Heart right ventricle (tissue), 16 donors: ENCODE measurements around the gene NCKAP5L. TPM values are rescaled to one million over a fixed set of nuclear protein-coding genes. Genes with fewer than 3 reads are reported as not detected.
A peak's percentile ranks its signal among the peaks of the same experiment; 100 is the strongest.

ENCODE experiments used
- ATAC-seq, 8 donors: fragments of 200-7000 bp; cut with Tn5 transposase; one replicate each; pipeline ENCODE4 v1.9.1; 2020; ENCODE audit warnings: mild to moderate bottlenecking in 8 of 8, moderate library complexity in 8 of 8, moderate number of reproducible peaks in 1 of 8
- DNase-seq, 2 donors: peaks; one replicate each; pipeline ENCODE4 v3.0.0-alpha.2; 2020
- H3K27ac ChIP-seq, 10 donors: fragments of 200-600 bp; sonication (generic) in 2 of 10; one replicate each; pipeline versions ENCODE4 v1.5.0 to v1.8.0; 2020 to 2022; ENCODE audit warnings: mild to moderate bottlenecking in 3 of 10
- H3K27me3 ChIP-seq, 7 donors: fragments of 200-600 bp; one replicate each; pipeline ENCODE4 v1.8.0; 2021 to 2022; ENCODE audit warnings: mild to moderate bottlenecking in 2 of 7
- H3K36me3 ChIP-seq, 9 donors: fragments of 200-600 bp; sonication (generic) in 1 of 9; one replicate each; pipeline versions ENCODE4 v1.5.0 to v1.8.0; 2020 to 2022; ENCODE audit warnings: mild to moderate bottlenecking in 2 of 9
- H3K4me1 ChIP-seq, 9 donors: fragments of 200-600 bp; sonication (generic) in 1 of 9; one replicate each; pipeline versions ENCODE4 v1.5.0 to v1.8.0; 2020 to 2022; ENCODE audit warnings: mild to moderate bottlenecking in 4 of 9
- H3K4me3 ChIP-seq, 10 donors: fragments of 200-600 bp; sonication (generic) in 2 of 10; one replicate each; pipeline versions ENCODE4 v1.5.0 to v1.8.0; 2020 to 2022; ENCODE audit warnings: mild to moderate bottlenecking in 7 of 10, moderate library complexity in 2 of 10
- H3K9me3 ChIP-seq, 11 donors: fragments of 200-600 bp in 10 of 11; sonication (generic) in 2 of 11; one replicate each; pipeline versions ENCODE4 v1.5.0 to v1.8.0; 2013 to 2022; ENCODE audit warnings: mild to moderate bottlenecking in 2 of 11, control low read depth in 1 of 11, moderate library complexity in 1 of 11
- CTCF ChIP-seq, 9 donors: fragments of 200-600 bp; sonication (generic) in 2 of 9; IDR thresholded peaks; one replicate each; pipeline versions ENCODE4 v1.5.0 to v1.8.0; 2021 to 2022; ENCODE audit warnings: antibody characterized with exemption in 9 of 9, mild to moderate bottlenecking in 5 of 9, moderate library complexity in 1 of 9
- WGBS, 2 donors: extraction: QIAGEN DNeasy Blood & Tissue Kit; methylation state at CpG; one replicate each; pipeline ENCODE4 v1.1.7; 2013; ENCODE audit warnings: inconsistent platforms in 1 of 2; 5-methylcytosine and 5-hydroxymethylcytosine counted together
- intact Hi-C, 10 donors: fragments of 100-400 bp; cut with DNase I; formaldehyde crosslinking; loops; one replicate each; pipeline versions ENCODE4 v1.11.1 to v1.14.2; 2022
- polyA plus RNA-seq, 2 donors: library from polyadenylated mRNA; stranded (reverse); fragments of 200-250 nt; gene quantifications; one replicate each; pipeline ENCODE4 v1.2.3, GENCODE V29; 2013
- total RNA-seq, 10 donors: library from RNA; stranded (reverse); fragmentation: NEBNext Ultra II Directional in 3 of 10; extraction: Animal tissue kit (Norgen Biotek cat#: 25700) in 3 of 10; gene quantifications; one replicate each; pipeline versions ENCODE4 v1.2.1 to v1.2.4, GENCODE V29; 2021 to 2023
- donor health status: Arrhythmogenic right ventricular cardiomyopathy.
- donor health status: ischemic (EF 13 %, LVEDD 7.1; RV severe dilation, severe dysfunction).
- donor health status: healthy with polysubstance abuse.
- donor health status: DM: no; HTN: yes; CAD: no.
- donor health status: DM: no; HTN: no; CAD: no.
- donor health status: ischemic (EF 25% LVEDD 6.9; RV normal size, moderate dysfunction).
- donor health status: ischemic (EF 25% LVEDD 5.7; RV mildly dilated, moderate dysfunction).
- donor health status: healthy.
- donor health status: DM: yes; HTN: yes; CAD: no.
- donor health status: Ischemic cardiomyopathy.
- donor health status: ischemic (EF 35%, LVEDD 5.7; RV mildly dilated, moderate dysfunction).
- donor health status: nonischemic (EF 11% LVEDD 7.7; RV severe dilation, severe dysfunction).
- donor health status: DM: yes; HTN: yes; CAD: no.
- donor health status: PGD.
- donor health status: ischemic (EF 29% LVEDD 5.4; RV normal size, mild dysfunction).
- donor health status: nonischemic (EF 23%, LVEDD 6.1; RV moderate dilation, normal function).

Gene NCKAP5L
- total and polyA plus RNA-seq, 12 donors, result 11.6 to 44.6 (median 23.7) TPM

GRCh38 chr12:49790741-49791555 is 37.3 kb downstream of the NCKAP5L start:
- intact Hi-C loops, result no loop called here
- no peak overlapping the region for H3K4me3 ChIP-seq
- H3K27me3 ChIP-seq, result no peaks in the 10 kb centered on the region
- H3K27ac ChIP-seq, result peak overlapping the region in 1 of 10 donors; percentile 20
- no peak for ATAC-seq
- WGBS, 2 donors, result 85 to 86% methylated on average over 22 of the region's 22 CpGs
- DNase-seq, result no peak
- H3K36me3 ChIP-seq, result peaks cover 0 to 72% (median 27%) of the 10 kb centered on the region in 9 donors
- H3K9me3 ChIP-seq, result peaks cover 0 to 8% (median 3%) of the 10 kb centered on the region in 11 donors
- no peak for TF ChIP-seq CTCF (IDR thresholded peaks at IDR 0.05)
- peaks cover 0 to 5% (median 0%) of the 10 kb centered on the region in 9 donors for H3K4me1 ChIP-seq

DNA sequence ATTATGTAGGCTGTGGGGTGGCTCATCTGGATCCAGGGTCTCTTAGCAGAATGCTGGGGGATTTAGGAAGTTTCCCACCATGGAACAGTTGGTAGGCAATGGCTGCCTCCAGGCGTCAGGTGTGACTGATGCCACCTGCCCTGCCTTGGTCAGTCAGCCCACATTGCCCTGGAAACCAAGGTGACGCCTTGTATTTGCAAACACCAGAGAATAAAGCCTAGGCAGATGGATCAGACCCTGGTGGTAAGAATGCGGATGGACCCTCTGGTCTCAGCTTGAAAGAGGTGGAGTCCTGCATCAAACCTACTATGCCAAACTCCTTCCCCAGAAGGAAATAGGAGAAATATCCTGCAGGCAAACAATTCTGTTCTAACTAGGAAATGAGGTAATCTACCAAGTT is 38.2 kb downstream of the NCKAP5L start:
- no peak for TF ChIP-seq CTCF (IDR thresholded peaks at IDR 0.05)
- ATAC-seq (no peak), DNase-seq (no peak)
- intact Hi-C loops, result no loop called here
- Histone ChIP-seq H3K27me3 (no peaks in the 10 kb centered on the region), H3K27ac (no peak overlapping the region), H3K4me1 (peaks cover 0 to 6% (median under 1%) of the 10 kb centered on the region in 9 donors), H3K9me3 (peaks cover 0 to 8% (median 3%) of the 10 kb centered on the region in 11 donors), H3K4me3 (no peak overlapping the region), H3K36me3 (peaks cover 0 to 62% (median 21%) of the 10 kb centered on the region in 9 donors)
- 74 to 78% methylated on average over 3 of the region's 3 CpGs for WGBS, 2 donors

- H3K27ac ChIP-seq, result no peak overlapping the region
- H3K36me3 ChIP-seq, result peaks cover 0 to 46% (median 4%) of the 10 kb centered on the region in 9 donors
- H3K9me3 ChIP-seq, result peaks cover 0 to 8% (median 3%) of the 10 kb centered on the region in 11 donors
- TF ChIP-seq CTCF (IDR thresholded peaks at IDR 0.05), result no peak
- H3K4me1 ChIP-seq, result peaks cover 0 to 24% (median 18%) of the 10 kb centered on the region in 9 donors
- WGBS, 2 donors, result 93 to 98% methylated on average over 2 of the region's 2 CpGs
- no peak for ATAC-seq
- no peak for DNase-seq
- H3K27me3 ChIP-seq, result no peaks in the 10 kb centered on the region
- no peak overlapping the region for H3K4me3 ChIP-seq
- intact Hi-C loops, result no loop called here
Measured at GRCh38 chr12:49787672-49788071, 40.5 kb downstream of the NCKAP5L start.

- no peak overlapping the region for H3K4me3 ChIP-seq
- ATAC-seq, result peak in 6 of 8 donors; percentile 24 to 36 (median 30)
- H3K4me1 ChIP-seq, result peaks cover 0 to 23% (median 18%) of the 10 kb centered on the region in 9 donors
- peaks cover 0 to 8% (median 3%) of the 10 kb centered on the region in 11 donors for H3K9me3 ChIP-seq
- no peak for DNase-seq
- H3K36me3 ChIP-seq, result peaks cover 0 to 21% (median 4%) of the 10 kb centered on the region in 9 donors
- intact Hi-C loops, result loop anchor here in 1 of 10 donors (5.0 kb wide), 1 partner anchor 52 kb away; no protein-coding TSS in a partner anchor
- no peaks in the 10 kb centered on the region for H3K27me3 ChIP-seq
- peak overlapping the region in 3 of 10 donors; percentile 38 to 76 (median 47) for H3K27ac ChIP-seq
- 84 to 93% methylated on average over 4 of the region's 4 CpGs for WGBS, 2 donors
- TF ChIP-seq CTCF (IDR thresholded peaks at IDR 0.05), result no peak
Measured at GRCh38 chr12:49784756-49785409, 43.3 kb downstream of the NCKAP5L start.
